NCI-H446 treated with DMSO at 0.1 percent for 48 hours (cell line): Measurements from ENCODE around the gene RNF13.

Experiments used
- DNase-seq: peaks from one replicate; lab custom pipeline; 2025; lab: John Stamatoyannopoulos, UW

RNF13 gene

DNA sequence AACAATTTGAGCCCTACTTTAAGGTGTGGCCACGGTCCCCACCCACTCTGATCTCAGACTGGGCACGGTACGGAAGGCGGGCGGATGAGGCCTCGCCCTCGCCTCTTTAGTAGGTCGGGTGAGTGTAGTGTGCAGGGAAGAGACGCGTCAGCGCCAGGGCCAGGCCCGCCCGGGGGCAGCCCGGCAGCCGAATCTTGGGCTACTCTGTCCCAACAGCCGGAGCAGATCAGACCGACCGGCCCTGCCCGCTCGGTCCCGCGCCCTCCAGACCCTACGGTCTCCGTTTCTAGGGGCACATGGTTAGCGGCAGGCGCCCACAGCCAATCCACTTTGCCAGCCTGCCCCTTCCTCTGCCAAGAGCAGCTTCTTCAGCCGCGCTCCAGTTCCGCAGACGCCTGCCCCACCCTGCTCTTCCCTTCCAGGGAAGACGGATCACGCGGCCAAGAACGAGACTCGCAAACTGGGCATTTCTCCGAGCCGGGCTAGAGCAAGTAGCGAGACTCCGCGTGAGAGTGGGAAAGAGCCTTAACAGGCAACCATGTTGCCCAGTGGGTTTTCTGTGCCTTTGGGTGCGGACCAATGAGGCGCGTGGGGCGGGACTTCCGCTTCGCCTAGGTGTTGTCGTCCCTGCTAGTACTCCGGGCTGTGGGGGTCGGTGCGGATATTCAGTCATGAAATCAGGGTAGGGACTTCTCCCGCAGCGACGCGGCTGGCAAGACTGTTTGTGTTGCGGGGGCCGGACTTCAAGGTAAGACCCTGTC lies at the start of gene RNF13:
RNF13 (plus strand) TSS at position 610 of the 761 bp plus-strand sequence. CDS start 32,812 bp downstream, outside the sequence.
- DNase-seq: peak; percentile 94

DNA sequence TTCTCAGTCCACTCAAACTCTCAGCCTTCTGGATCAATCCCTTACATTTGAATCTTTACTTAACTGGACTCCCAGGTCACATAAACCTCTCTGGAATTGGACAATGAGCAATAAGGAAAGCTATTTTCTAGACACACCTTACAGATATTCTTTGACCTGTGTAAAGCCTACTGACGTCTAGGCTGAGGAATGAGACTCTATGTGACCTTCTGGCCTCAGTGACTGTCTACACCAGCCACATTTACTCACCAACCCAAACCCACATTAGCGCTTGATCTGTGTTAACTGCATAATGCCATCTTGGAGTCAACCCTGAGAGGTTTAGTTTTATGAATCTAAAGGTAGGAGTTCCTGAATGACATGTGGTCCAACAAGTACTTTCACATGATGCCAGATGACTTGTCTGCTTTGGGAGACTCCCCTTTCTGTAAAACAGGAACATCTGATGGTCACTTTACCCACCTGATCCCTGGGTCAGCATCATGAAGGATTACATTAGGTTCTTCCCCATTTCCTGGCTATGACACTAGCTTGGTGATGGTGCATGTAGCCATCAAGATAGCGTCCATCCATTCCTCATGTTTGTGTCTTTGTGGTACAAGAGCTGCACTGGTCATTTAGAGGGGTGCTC lies 49.3 kb upstream of the RNF13 start:
- no peak for DNase-seq

DNA sequence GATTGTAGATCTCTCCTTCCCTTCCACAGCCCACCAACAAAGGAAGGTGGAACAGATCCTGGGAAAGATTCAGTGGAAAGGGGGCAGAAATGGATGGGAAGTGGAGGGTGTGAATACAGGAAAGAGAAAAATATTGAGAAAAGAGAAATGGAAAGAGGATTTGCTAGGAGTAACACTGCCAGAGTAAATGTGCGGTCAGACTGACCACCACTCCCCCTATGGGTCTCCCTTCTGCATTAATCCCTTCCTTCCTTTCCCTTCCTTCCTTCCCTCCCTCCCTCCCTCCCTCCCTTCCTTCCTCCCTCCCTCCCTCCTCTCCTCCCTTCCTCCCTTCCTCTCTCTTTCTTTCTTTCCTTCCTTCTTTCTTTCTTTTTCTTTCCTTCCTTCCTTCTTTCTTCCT lies 48.7 kb upstream of the RNF13 start:
- DNase-seq: no peak

DNA sequence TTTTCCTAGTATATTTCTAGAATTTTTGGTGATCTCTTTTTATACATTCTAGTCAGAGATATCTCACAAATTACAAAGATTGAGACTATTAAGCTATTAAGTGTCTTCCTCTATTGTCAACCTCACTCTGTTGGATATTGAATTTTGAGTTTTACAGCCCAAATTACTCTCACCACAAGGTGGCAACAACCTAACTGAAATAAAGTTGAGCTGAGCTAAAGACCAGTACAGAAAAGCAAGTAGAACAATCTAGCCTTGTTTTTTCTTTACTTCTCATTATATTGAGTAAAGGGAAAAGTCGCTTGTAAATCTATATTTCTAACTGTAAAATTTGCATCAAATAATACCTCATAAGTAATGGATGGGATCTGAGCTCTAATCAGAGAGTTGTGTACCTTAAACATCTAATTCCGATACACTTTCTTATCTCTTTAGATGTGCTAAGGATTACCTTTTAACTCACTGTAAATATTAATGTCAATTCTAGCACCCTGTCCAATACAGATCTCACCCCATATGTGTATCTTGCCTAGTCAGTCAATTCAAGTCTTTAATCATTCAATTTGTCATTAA lies 47.2 kb upstream of the RNF13 start:
- peak; percentile 21 for DNase-seq

- no peak for DNase-seq
Observed at GRCh38 chr3:149767720-149768119, 45.3 kb upstream of the RNF13 start.

- DNase-seq: no peak
Observed at GRCh38 chr3:149768704-149769103, 44.3 kb upstream of the RNF13 start.

DNA sequence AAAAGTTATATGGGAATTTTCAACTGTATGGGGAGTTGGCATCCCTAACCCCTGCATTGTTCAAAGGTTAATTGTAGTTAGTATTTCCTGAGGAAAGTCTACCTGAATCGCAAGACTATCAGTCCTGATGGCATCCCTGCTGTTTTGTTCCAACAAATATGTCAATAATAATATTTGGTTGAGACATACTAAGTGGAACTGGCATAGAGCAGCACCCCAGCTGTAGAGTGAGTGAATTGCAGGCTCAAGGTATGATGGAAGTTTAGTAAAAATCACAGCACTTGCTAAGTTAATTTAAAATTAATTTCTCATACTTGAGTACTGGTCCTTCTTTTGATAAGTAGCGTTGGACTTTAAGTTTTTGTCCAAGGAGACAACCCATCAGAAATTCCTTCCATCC lies 42.8 kb upstream of the RNF13 start:
- DNase-seq: no peak

GRCh38 chr3:149771652-149772271 lies 41.3 kb upstream of the RNF13 start:
- DNase-seq: peak; percentile 14

GRCh38 chr3:149772861-149773260 lies 40.2 kb upstream of the RNF13 start:
- no peak for DNase-seq

- DNase-seq: no peak
Observed at GRCh38 chr3:149776170-149776569, 36.8 kb upstream of the RNF13 start.

GRCh38 chr3:149777414-149778214 lies 35.4 kb upstream of the RNF13 start:
- no peak for DNase-seq

DNA sequence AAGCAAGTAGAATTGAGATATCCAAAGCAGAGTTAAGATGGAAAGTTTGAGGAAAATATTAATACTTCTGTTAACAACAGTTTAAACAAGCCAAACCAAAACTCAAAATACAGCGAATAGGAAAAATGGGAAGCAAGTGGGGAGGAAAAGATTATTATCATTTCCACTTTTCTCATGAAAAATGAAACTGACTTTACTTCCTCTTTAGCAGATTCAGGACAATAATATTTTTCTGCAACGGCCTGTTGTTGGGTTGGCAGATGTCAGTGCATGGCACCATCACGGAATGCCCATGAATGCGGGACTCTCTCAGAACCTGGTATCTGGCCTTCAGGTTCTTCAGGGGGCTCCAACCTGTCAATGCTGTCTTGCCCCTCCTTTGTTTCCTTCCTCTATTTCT lies 31.8 kb upstream of the RNF13 start:
- DNase-seq: no peak

DNA sequence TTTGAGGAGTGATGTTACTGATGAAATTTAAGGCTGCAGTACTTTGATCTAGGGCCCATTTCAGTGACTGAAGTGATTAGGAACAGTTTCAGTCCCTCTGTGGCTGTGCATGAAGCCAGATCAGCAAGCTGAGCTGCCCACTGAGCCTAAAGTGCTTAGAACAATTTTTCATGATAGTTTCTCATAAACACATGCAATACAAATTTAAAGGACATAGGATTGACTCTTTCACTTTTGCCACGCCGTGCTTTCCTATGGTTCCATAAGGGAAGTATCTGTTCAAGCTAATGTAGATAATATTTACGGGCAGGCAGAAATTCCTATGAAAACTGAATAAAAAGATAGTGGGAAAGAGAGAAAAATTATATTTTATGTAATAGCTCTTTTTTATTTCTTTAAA lies 31.3 kb upstream of the RNF13 start:
- no peak for DNase-seq

DNA sequence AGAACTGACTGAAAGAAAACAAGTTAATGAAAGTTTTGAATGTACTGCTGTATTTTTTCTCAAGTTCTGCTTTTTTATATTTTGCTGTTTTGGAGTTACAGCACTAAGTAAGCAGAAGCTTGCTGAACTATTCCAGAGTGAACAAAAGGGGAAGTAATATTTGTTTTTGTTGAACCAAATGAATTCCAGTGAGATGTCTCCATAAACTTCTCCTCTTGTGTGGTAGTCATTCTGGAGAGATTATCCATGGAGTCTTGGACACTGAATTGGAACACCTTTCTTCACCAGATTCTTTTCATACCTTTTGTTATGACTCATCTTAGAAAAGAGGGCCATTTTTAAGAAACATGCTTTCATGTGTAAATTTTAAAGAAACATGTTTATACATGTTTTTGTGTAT lies 29.4 kb upstream of the RNF13 start:
- no peak for DNase-seq

GRCh38 chr3:149784064-149784704 lies 28.8 kb upstream of the RNF13 start:
- no peak for DNase-seq

DNA sequence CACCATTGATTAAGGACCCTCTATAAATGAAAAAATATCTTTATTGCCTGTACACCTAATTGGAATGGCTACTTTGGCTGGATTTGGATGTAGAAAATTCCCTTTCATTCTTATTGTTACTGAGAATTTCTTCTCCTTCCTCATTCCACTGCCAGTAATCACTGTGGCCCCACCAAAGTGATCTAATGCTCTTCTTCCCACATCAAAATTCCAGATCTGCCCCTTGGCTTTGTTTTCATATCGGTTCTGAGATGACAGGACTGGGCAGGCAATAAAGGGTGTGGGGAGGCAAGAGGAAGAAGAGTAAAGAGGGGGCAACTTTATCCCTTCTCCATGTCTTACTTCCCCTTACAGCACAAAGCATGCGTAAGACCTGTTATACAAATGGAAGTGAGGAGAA lies 22.7 kb upstream of the RNF13 start:
- no peak for DNase-seq

DNA sequence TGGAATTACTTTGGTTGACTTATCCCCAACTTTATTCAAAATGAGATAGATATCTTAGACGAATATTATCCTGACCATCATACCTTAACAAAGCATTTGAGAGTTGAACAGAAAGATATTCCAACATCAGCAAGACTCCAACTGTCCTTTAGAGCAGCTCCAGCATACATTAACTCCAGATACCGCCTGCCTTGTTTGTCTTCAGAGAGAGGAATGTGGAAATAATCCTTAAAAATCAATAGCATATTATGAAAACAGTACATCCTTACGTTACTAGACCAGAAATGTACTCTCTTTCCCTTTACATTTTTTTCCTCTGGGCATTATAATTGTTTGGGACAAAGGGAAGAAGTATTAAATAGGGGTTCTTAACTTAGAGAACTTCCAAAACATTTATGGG lies 22.3 kb upstream of the RNF13 start:
- DNase-seq: no peak

DNA sequence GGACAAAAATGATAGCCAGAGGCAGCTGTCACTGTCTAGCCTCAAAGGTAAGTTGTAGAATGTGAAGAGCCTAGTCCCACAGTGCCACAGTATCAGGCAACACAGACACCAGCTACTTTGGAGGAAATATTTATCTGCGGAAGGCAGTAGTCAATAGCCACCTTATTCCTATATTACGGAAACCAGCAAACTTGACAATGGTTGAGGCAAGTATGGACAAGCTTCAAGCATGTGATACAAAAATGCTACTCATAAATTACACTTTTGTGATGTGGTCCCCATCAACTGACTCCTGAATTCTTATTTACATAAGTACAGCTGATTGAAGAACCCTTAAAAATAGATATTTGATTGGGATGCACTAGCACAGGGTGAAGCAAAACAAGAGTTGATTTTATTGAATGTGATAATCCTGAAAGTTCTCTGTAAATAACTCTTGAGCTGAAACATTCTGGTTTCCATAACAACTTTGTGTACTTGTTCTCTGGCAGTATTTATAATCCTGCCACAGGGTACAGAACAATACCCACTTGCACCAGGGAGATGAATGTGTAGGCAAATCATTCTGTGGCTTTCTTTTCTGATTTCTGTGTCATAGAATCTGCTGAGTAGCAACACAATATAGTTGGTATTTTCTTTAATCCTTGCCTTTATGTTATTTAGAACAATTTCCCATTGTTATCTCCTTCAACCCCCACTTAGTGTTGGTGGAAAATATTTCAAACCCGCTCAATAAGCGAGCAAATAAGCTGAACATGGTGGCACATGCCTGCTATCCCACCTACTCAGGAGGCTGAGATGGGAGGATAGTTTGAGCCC lies 20.4 kb upstream of the RNF13 start, which contains the start of gene ANKUB1:
ANKUB1 (minus strand) TSS at position 103 of the 819 bp plus-strand sequence. CDS start 188 bp downstream, outside the sequence.
- no peak for DNase-seq

- DNase-seq: no peak
Observed at GRCh38 chr3:149796026-149796425, 17.0 kb upstream of the RNF13 start.

DNA sequence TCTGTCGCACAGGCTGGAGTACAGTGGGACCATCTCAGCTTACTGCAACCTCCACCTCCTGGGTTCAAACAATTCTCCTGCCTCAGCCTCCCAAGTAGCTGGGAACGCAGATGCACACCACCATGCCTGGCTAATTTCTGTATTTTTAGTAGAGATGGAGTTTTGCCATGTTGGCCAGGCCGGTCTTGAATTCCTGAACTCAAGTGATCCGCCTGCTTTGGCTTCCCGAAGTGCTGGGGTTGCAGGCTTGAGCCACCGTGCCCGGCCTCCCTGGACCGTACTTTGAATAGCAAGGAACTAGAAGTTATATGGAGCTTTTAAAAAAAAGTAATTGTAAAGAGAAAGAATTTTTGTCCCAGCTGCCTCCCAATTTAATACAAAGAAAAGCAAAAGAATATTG lies 12.3 kb upstream of the RNF13 start:
- no peak for DNase-seq

- no peak for DNase-seq
Observed at GRCh38 chr3:149801195-149801594, 11.8 kb upstream of the RNF13 start.
